Smooth muscle cell (in vitro differentiated cells): ENCODE data around the gene TUBD1. TPM values are rescaled to one million over a fixed set of nuclear protein-coding genes. Genes with fewer than 3 reads are reported as not detected.
A peak's percentile ranks its signal among the peaks of the same experiment; 100 is the strongest.
"Not testable (repeated sequence)": the region's sequence is repeated elsewhere in the genome, so short reads cannot be mapped to it uniquely, and the experiment has no call there.

Experiments used
- DNase-seq: peaks from one replicate; lab custom pipeline; 2025; ENCODE audit not compliant: unreplicated experiment; lab: John Stamatoyannopoulos, UW
- H2AFZ ChIP-seq: fragments of 200-600 bp; sonication (generic); 2 replicates; pipeline ENCODE4 v1.6.0; 2016; ENCODE audit warnings: antibody characterized with exemption, low read depth, mild to moderate bottlenecking
- H3F3A ChIP-seq: fragments of 200-600 bp; sonication (generic); 2 replicates; pipeline ENCODE4 v1.6.0; 2017; ENCODE audit warnings: antibody characterized with exemption, low read depth
- H3K27ac ChIP-seq: fragments of 200-600 bp; sonication (generic); 2 replicates; pipeline ENCODE4 v1.5.1; 2016; ENCODE audit warnings: low read depth, mild to moderate bottlenecking
- H3K27me3 ChIP-seq: fragments of 200-600 bp; sonication (generic); 2 replicates; pipeline ENCODE4 v1.6.1; 2016; ENCODE audit warnings: low read depth, mild to moderate bottlenecking
- H3K36me3 ChIP-seq: fragments of 200-600 bp; sonication (generic); 2 replicates; pipeline ENCODE4 v1.5.1; 2016; ENCODE audit warnings: low read depth
- H3K4me1 ChIP-seq: fragments of 200-600 bp; sonication (generic); 2 replicates; pipeline ENCODE4 v1.5.1; 2016; ENCODE audit warnings: low read depth
- H3K4me2 ChIP-seq: fragments of 200-600 bp; sonication (generic); 2 replicates; pipeline ENCODE4 v1.6.0; 2016; ENCODE audit warnings: mild to moderate bottlenecking
- H3K4me3 ChIP-seq: fragments of 200-600 bp; sonication (generic); 2 replicates; pipeline ENCODE4 v1.5.1; 2016; ENCODE audit warnings: mild to moderate bottlenecking
- H3K79me2 ChIP-seq: fragments of 200-600 bp; sonication (generic); 2 replicates; pipeline ENCODE4 v1.6.0; 2016; ENCODE audit warnings: low read depth, mild to moderate bottlenecking
- H3K9ac ChIP-seq: fragments of 200-600 bp; sonication (generic); 2 replicates; pipeline ENCODE4 v1.6.0; 2016; ENCODE audit warnings: low read depth
- H3K9me3 ChIP-seq: fragments of 200-600 bp; sonication (generic); replicated peaks from 2 replicates; pipeline ENCODE4 v1.5.1; 2016; ENCODE audit warnings: low read depth
- H4K20me1 ChIP-seq: fragments of 200-600 bp; sonication (generic); 2 replicates; pipeline ENCODE4 v1.6.0; 2016; ENCODE audit warnings: low read depth
- CTCF ChIP-seq: fragments of 200-600 bp; sonication (generic); IDR thresholded peaks from 2 replicates; pipeline ENCODE4 v1.5.1; 2017; ENCODE audit warnings: borderline replicate concordance, mild to moderate bottlenecking, antibody characterized with exemption; ENCODE audit not compliant: insufficient read depth, poor library complexity, severe bottlenecking
- WGBS: methylation state at CpG from one replicate; pipeline ENCODE4 v1.1.7; 2016; ENCODE audit warnings: low lambda C conversion rate; 5-methylcytosine and 5-hydroxymethylcytosine counted together
- polyA plus RNA-seq: library from polyadenylated mRNA; unstranded; fragments of >200 nt; fragmentation: Nextera tagmentation; extraction: Ambion mirVana; gene quantifications from 2 replicates; pipeline ENCODE4 v1.2.1, GENCODE V29; 2016
- total RNA-seq: library from RNA; depleted of rRNA; stranded (reverse); fragments of >200 nt; gene quantifications from 2 replicates; pipeline ENCODE4 v1.2.3, GENCODE V29; 2014

The TUBD1 gene
- total and polyA plus RNA-seq, 2 experiments from 2014 or later, result 10.3 to 21.8 TPM

GRCh38 chr17:59920637-59921036 is 27.9 kb upstream of the TUBD1 start:
- not testable (repeated sequence) for H3K27ac ChIP-seq, H3K4me1 ChIP-seq, H3K36me3 ChIP-seq, H3K9me3 ChIP-seq, H3K27me3 ChIP-seq, H2AFZ ChIP-seq, H3K9ac ChIP-seq, H3K4me3 ChIP-seq, H4K20me1 ChIP-seq, DNase-seq, H3K79me2 ChIP-seq, H3K4me2 ChIP-seq, H3F3A ChIP-seq
- 99% methylated on average over 5 of the region's 5 CpGs for WGBS

GRCh38 chr17:59916446-59916845 is 23.7 kb upstream of the TUBD1 start:
- H3K4me2 ChIP-seq, result no peak overlapping the region
- no peaks in the 10 kb centered on the region for H3K27me3 ChIP-seq
- no peaks in the 10 kb centered on the region for H3K4me1 ChIP-seq
- no peak overlapping the region for H3K27ac ChIP-seq
- peaks cover 8% of the 10 kb centered on the region for H4K20me1 ChIP-seq
- no peak overlapping the region for H3K9ac ChIP-seq
- DNase-seq, result no peak
- no peak overlapping the region for H3K4me3 ChIP-seq
- H3K36me3 ChIP-seq, result peaks cover 12% of the 10 kb centered on the region
- no peak for TF ChIP-seq CTCF
- H3K79me2 ChIP-seq, result no peaks in the 10 kb centered on the region
- H3K9me3 ChIP-seq, result no peaks in the 10 kb centered on the region
- no peak overlapping the region for H2AFZ ChIP-seq
- H3F3A ChIP-seq, result peaks cover 4% of the 10 kb centered on the region

GRCh38 chr17:59914274-59914854 is 21.6 kb upstream of the TUBD1 start:
- H3K4me3 ChIP-seq, result no peak overlapping the region
- peaks cover 8% of the 10 kb centered on the region for H4K20me1 ChIP-seq
- no peak overlapping the region for H3K4me2 ChIP-seq
- H3K9ac ChIP-seq, result no peak overlapping the region
- H3K4me1 ChIP-seq, result no peaks in the 10 kb centered on the region
- H2AFZ ChIP-seq, result no peak overlapping the region
- peaks cover 11% of the 10 kb centered on the region for H3K79me2 ChIP-seq
- H3K27ac ChIP-seq, result no peak overlapping the region
- peak; percentile 72 for TF ChIP-seq CTCF
- peaks cover 10% of the 10 kb centered on the region for H3K36me3 ChIP-seq
- 96% methylated on average over 1 of the region's 1 CpG for WGBS
- no peaks in the 10 kb centered on the region for H3K9me3 ChIP-seq
- no peak for DNase-seq
- H3F3A ChIP-seq, result peaks cover 4% of the 10 kb centered on the region
- no peaks in the 10 kb centered on the region for H3K27me3 ChIP-seq

DNA sequence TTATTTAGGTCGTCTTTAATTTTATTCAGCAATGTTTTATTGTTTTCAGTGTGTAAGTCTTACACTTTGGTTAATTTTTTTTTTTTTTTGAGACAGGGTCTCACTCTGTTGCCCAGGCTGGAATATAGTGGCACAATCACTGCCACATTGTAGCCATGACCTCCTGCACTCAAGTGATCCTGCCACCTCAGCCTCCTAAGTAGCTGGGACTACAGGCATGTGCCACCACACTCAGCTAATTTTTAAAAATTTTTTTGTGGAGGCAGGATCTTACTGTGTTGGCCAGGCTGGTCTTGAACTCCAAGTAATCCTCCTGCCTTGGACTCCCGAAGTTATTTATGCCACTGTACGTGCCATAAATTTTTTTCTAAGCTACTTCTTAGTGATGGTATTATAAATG is 14.7 kb upstream of the TUBD1 start:
- peaks cover 66% of the 10 kb centered on the region for H3K79me2 ChIP-seq
- no peak for TF ChIP-seq CTCF
- no peak overlapping the region for H3K27ac ChIP-seq
- H3K4me3 ChIP-seq, result no peak overlapping the region
- peaks cover under 1% of the 10 kb centered on the region for H3K36me3 ChIP-seq
- no peaks in the 10 kb centered on the region for H3K9me3 ChIP-seq
- no peaks in the 10 kb centered on the region for H3K27me3 ChIP-seq
- no peaks in the 10 kb centered on the region for H3F3A ChIP-seq
- H3K4me2 ChIP-seq, result no peak overlapping the region
- H2AFZ ChIP-seq, result no peak overlapping the region
- WGBS, result 96% methylated on average over 3 of the region's 3 CpGs
- H3K9ac ChIP-seq, result no peak overlapping the region
- H3K4me1 ChIP-seq, result no peaks in the 10 kb centered on the region
- no peak for DNase-seq
- peaks cover 41% of the 10 kb centered on the region for H4K20me1 ChIP-seq
